ENCODE results near the gene BBX. TPM values are rescaled to one million over a fixed set of nuclear protein-coding genes. Genes with fewer than 3 reads are reported as not detected.

The BBX gene
- total RNA-seq, 2 donors from 2014 or later, result 94.7 to 226 TPM

DNA sequence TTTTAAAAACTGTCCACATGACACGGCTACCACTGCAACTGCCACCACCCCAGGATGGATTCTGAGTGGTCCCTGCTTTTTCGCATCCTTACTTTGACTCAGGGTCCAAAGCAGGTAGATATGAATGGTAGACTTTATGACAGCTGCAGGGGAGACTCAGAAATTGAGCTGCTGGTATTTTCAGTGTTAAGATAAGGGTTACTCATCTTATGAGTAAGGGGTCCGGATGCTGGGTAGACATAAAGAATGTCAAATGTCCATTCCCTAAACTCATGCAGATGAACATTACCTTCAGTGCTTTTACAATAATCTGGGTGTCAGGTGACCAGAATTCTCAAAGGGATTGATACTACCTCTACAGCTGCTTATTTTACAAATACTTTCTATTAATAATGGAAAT lies 25.9 kb upstream of the BBX start:
- Histone ChIP-seq H3K27ac (no peak overlapping the region), H3K4me3 (no peak overlapping the region), H3K4me1 (replicated peaks) (no peaks in the 10 kb centered on the region), H3K27me3 (replicated peaks; ENCODE audit: insufficient read depth) (no peaks in the 10 kb centered on the region), H3K9me3 (no peaks in the 10 kb centered on the region), H3K36me3 (no peaks in the 10 kb centered on the region)
- TF ChIP-seq, protein P1, sequence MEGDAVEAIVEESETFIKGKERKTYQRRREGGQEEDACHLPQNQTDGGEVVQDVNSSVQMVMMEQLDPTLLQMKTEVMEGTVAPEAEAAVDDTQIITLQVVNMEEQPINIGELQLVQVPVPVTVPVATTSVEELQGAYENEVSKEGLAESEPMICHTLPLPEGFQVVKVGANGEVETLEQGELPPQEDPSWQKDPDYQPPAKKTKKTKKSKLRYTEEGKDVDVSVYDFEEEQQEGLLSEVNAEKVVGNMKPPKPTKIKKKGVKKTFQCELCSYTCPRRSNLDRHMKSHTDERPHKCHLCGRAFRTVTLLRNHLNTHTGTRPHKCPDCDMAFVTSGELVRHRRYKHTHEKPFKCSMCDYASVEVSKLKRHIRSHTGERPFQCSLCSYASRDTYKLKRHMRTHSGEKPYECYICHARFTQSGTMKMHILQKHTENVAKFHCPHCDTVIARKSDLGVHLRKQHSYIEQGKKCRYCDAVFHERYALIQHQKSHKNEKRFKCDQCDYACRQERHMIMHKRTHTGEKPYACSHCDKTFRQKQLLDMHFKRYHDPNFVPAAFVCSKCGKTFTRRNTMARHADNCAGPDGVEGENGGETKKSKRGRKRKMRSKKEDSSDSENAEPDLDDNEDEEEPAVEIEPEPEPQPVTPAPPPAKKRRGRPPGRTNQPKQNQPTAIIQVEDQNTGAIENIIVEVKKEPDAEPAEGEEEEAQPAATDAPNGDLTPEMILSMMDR (IDR thresholded peaks at IDR 0.05), result no peak
- TF ChIP-seq POLR2A (IDR thresholded peaks at IDR 0.05) (no peak), POLR2AphosphoS5 (IDR thresholded peaks at IDR 0.05) (no peak)
- no peak for DNase-seq (ENCODE audit: low spot score)
- intact Hi-C loops (cut with DNase I), result no loop called here
- whole genome bisulfite sequencing, result 94% methylated on average over 3 of the region's 3 CpGs

DNA sequence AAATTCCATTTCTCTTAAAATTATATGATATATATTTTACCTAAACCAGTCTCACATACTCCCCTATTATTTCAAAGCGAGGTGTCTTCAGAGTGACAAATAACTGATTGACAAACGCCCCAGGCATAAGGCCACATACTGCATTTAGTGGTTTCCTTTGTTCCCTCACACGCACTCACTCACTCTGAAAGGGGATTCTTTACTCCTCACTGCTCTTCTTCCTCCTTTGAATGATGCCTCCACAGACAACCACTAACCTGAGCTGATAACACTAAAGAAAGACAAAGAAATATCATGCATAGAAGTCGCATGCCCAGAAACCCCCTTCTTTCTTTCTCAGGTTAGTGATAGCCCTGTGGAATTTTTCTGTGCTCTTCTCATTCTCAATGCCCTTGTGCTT lies 24.1 kb upstream of the BBX start:
- intact Hi-C loops (cut with DNase I), result no loop called here
- Histone ChIP-seq H3K4me3 (no peak overlapping the region), H3K9me3 (no peaks in the 10 kb centered on the region), H3K36me3 (no peaks in the 10 kb centered on the region), H3K4me1 (replicated peaks) (no peaks in the 10 kb centered on the region), H3K27ac (no peak overlapping the region), H3K27me3 (replicated peaks; ENCODE audit: insufficient read depth) (no peaks in the 10 kb centered on the region)
- WGBS, result 90% methylated on average over 4 of the region's 4 CpGs
- TF ChIP-seq, protein P1 (IDR thresholded peaks at IDR 0.05), result no peak
- TF ChIP-seq POLR2AphosphoS5 (IDR thresholded peaks at IDR 0.05), result no peak
- TF ChIP-seq POLR2A (IDR thresholded peaks at IDR 0.05), result no peak
- DNase-seq (ENCODE audit: low spot score), result no peak

- Histone ChIP-seq H3K9me3 (no peaks in the 10 kb centered on the region), H3K4me1 (replicated peaks) (no peaks in the 10 kb centered on the region), H3K27me3 (replicated peaks; ENCODE audit: insufficient read depth) (no peaks in the 10 kb centered on the region), H3K27ac (no peak overlapping the region), H3K4me3 (no peak overlapping the region), H3K36me3 (no peaks in the 10 kb centered on the region)
- intact Hi-C loops (cut with DNase I), result no loop called here
- no peak for TF ChIP-seq POLR2A (IDR thresholded peaks at IDR 0.05)
- no peak for TF ChIP-seq POLR2AphosphoS5 (IDR thresholded peaks at IDR 0.05)
- TF ChIP-seq, protein P1 (IDR thresholded peaks at IDR 0.05), result no peak
- WGBS, result 99% methylated on average over 2 of the region's 2 CpGs
- DNase-seq (ENCODE audit: low spot score), result no peak
Observed at GRCh38 chr3:107506458-107506857, 16.3 kb upstream of the BBX start.

- intact Hi-C loops (cut with DNase I), result no loop called here
- no peaks in the 10 kb centered on the region for H3K36me3 ChIP-seq
- no peak overlapping the region for H3K27ac ChIP-seq
- no peak overlapping the region for H3K4me3 ChIP-seq
- 94% methylated on average over 2 of the region's 2 CpGs for WGBS
- H3K27me3 ChIP-seq (replicated peaks; ENCODE audit: insufficient read depth), result no peaks in the 10 kb centered on the region
- H3K9me3 ChIP-seq, result no peaks in the 10 kb centered on the region
- no peaks in the 10 kb centered on the region for H3K4me1 ChIP-seq (replicated peaks)
- no peak for TF ChIP-seq POLR2A (IDR thresholded peaks at IDR 0.05)
- TF ChIP-seq, protein P1 (IDR thresholded peaks at IDR 0.05), result no peak
- TF ChIP-seq POLR2AphosphoS5 (IDR thresholded peaks at IDR 0.05), result no peak
- DNase-seq (ENCODE audit: low spot score), result no peak
Observed at GRCh38 chr3:107508331-107508730, 14.4 kb upstream of the BBX start.

DNA sequence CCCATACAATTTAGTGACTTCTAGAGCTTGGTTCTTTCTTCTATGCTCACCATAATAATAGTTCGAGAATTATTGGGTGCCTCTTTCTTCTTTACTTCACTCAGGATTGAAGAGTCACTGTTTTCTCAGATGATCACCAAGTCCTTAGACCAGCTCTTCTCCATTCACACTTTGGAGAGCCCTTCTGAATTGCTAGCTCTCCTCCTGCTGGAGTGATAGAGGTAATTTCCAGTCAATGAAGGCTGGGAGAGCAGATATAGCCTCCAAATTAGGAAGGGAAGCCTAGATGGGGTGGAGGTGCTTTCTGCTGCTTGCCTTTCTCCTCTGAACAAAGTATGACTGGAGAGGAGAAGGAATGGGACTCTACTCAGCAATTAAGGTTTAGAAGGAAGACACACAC lies 10.7 kb upstream of the BBX start:
- Histone ChIP-seq H3K4me1 (replicated peaks) (no peaks in the 10 kb centered on the region), H3K27me3 (replicated peaks; ENCODE audit: insufficient read depth) (no peaks in the 10 kb centered on the region), H3K9me3 (no peaks in the 10 kb centered on the region), H3K27ac (no peak overlapping the region), H3K4me3 (no peak overlapping the region), H3K36me3 (no peaks in the 10 kb centered on the region)
- DNase-seq (ENCODE audit: low spot score), result no peak
- intact Hi-C loops (cut with DNase I), result no loop called here
- 90% methylated on average over 1 of the region's 1 CpG for WGBS
- TF ChIP-seq, protein P1 (IDR thresholded peaks at IDR 0.05), result peak in 1 of 4 experiments; percentile 8
- no peak for TF ChIP-seq POLR2AphosphoS5 (IDR thresholded peaks at IDR 0.05)
